ENCODE data around the gene RASSF5.

GRCh38 chr1:206572835-206573234 is 65.5 kb downstream of the RASSF5 start:
- TF ChIP-seq MAX (CRISPR knock-in tag; IDR thresholded peaks at IDR 0.05), result no peak
- TF ChIP-seq SP1 (CRISPR knock-in tag; IDR thresholded peaks at IDR 0.05), result no peak

Data from K562 (cell line).